IPS DF 19.7 (cell line): Measurements from ENCODE around the gene KIF2A.

ENCODE experiments used
- DNase-seq: peaks from one replicate; pipeline ENCODE4 v3.0.0-alpha.2; 2013; ENCODE audit warnings: low read depth, low spot score

KIF2A gene

DNA sequence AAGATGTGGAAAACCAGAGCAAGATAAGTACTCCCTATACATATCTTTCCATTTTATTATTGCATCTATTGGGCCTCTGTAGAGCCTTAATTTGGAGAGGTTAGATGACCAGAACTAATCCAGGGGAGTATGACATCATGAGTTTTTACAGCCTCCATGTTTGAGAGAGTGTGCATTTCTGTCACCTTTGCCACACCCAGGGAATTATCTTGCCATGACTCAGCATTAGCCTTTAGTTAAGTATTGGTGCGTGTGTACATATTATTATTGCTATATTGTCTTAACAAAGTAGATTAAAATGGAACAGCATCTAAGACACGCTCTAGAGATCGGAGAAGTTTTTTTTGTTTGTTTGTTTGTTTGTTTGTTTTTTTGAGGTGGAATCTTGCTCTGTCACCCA lies 70.1 kb downstream of the KIF2A start:
- DNase-seq = no peak

DNA sequence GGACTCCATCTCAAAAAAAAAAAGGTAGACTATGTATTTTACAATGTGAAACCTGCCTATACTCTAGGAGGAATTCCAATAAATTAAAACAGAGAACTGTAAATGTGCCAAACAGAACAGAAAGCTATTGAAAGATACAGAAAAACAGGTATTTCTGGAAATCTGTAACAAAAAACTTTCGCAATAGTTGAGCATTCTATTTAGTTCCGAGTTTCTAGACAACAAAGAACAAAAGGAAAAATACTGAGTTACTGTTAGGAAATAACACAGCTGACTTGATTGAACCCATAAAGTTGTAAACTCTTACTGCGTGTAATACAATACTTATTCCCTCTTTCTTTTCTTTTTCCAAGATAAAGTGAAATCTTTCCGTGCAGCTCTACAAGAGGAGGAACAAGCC lies 79.1 kb downstream of the KIF2A start:
- no peak for DNase-seq

- DNase-seq = no peak
Observed at GRCh38 chr5:62385816-62386400, 79.9 kb downstream of the KIF2A start.

- DNase-seq = no peak
Observed at GRCh38 chr5:62386824-62387223, 80.8 kb downstream of the KIF2A start.

DNA sequence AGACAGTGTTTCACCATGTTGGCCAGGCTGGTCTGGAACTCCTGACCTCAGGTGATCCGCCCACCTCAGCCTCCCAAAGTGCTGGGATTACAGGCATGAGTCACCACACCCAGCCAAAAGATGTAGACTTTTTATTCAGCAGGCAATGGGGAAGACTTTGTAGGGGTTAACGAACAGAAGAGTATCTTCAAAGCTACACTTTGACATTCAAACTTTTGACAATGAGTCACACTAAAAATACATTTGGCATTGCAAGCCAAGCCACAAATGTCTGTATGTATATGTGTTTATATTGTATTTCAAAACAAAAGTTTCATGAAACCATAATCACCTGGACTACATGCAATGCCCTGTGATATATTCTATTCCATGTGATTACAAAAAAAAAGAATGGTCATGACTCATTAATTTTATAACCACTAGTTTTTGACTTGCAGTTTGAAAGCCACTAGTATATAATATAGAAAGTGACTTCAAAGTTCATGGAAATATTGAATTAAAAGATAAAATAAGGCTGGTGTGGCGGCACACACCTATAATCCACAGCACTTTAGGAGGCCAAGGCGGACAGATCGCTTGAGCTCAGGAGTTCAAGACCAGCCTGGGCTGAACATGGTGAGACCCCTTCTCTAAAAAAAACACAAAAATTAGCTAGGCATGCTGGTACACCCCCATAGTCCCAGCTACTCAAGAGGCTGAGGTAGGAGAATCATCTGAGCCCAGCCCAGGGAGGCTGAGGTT lies 89.4 kb downstream of the KIF2A start:
- DNase-seq = no peak

GRCh38 chr5:62403411-62404250 lies 97.6 kb downstream of the KIF2A start, which contains the start of gene DIMT1:
Gene DIMT1, minus strand, starts transcription at chr5:62403905. Its CDS starts 133 bp downstream, at chr5:62403772.
- peak; percentile 89 for DNase-seq

DNA sequence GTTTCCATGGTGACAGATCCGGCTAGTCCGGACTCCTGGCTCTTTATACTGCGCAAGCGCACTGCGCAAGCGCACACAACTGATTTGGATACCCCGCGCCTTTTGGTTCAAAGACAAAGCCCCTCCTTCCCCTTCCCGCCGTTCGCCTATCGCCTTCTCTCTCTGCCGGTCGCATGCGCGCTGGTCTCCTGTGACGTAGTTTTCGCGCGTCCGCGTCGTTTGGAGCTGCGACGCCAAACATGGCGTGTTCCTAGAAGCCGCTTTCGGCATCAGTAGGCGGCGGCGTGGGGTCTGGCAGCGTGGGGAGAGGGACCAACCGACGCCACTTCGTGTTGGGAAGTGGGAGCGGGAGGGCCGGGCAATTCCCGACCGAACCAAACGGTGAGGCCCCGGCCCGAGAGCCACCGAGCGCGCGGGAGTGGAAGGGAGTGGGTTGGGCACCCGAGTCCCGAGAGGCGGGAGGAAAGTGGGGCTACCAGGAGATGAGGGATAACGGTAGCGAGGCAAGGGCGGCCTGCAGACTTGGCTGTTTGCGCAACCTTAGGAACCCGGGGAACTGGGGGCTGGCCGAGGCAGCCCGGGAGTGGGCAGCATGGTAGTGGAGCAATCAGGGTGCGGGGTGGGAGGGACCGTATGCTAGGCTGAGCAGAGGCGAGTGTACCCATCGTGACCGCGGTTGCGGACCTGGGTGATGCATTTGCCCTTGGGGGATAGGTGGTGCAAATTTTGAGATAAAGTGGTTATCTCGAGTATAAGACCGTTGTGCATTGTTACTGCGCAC lies 106.7 kb downstream of the KIF2A start, which contains the start of gene IPO11:
TSS of gene IPO11 (plus strand) at position 215 of the 781 bp plus-strand sequence. CDS start 24,517 bp downstream, outside the sequence.
- peak; percentile 98 for DNase-seq

DNA sequence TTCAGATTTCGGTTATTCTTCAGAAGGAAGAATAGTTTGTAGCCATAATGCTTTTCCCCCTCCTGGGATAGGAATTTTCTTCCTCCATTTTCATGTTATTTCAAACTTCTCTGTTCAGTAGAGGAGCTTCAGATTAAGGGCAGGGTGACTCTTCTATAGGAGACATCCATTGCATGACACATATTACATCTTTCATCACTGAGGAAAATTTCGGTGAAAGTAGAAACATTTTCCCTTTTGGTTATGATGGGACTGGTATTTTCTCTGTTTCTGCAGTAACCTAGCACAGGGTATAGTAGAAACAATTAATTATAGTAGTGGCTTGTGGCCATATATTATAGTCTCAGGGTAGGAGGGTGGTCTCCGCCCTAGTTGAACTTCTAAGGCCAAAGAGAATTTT lies 107.7 kb downstream of the KIF2A start:
- no peak for DNase-seq

GRCh38 chr5:62418462-62419076 lies 112.6 kb downstream of the KIF2A start:
- no peak for DNase-seq

GRCh38 chr5:62419609-62420008 lies 113.6 kb downstream of the KIF2A start:
- no peak for DNase-seq

GRCh38 chr5:62421414-62421813 lies 115.4 kb downstream of the KIF2A start:
- DNase-seq = no peak

DNA sequence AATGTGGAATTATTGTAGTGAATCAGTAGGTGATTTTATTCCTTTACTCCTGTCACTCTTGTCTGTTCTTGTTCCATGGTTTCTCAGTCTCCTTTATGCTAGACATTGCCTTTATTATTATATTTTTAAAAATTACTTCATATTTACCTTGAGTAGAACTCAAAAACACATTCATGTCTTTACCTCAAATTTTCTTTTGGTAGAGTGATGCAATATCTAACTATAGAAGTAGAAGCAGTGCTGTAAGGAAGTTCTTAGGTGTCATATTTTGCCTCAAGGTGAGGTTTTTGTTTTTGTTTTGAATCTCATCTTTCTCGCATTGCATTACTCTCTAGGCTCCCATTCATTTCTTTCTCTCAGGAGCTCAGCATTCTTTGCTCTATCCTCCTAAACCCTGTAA lies 118.8 kb downstream of the KIF2A start:
- no peak for DNase-seq

GRCh38 chr5:62431735-62432620 lies 126.0 kb downstream of the KIF2A start:
- no peak for DNase-seq

DNA sequence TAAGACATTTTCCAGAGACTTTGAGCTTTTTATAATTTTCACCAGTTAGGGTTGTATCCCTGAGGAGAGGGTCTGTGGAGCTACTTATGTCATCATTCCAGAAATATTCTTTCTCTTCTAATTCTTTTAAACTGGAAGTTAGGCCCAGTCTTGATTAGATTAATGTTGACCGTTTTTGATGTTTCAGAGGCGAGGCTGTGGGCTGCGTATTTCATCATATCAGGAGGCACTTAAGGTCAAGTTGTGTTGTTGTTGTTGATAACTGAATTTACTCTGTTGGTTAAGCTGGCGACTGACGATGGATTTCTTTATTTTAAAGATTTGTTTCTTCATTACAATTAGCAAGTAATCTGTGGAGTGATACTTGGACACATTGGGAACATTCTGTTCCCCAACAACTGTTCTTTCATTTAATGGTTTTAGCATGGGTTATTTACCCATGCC lies 126.6 kb downstream of the KIF2A start:
- no peak for DNase-seq
